NCI-H128 (cell line): Measurements from ENCODE around the gene PXYLP1.

Experiments used
- DNase-seq: peaks from one replicate; lab custom pipeline; 2025; ENCODE audit not compliant: unreplicated experiment; lab: John Stamatoyannopoulos, UW

The PXYLP1 gene

DNA sequence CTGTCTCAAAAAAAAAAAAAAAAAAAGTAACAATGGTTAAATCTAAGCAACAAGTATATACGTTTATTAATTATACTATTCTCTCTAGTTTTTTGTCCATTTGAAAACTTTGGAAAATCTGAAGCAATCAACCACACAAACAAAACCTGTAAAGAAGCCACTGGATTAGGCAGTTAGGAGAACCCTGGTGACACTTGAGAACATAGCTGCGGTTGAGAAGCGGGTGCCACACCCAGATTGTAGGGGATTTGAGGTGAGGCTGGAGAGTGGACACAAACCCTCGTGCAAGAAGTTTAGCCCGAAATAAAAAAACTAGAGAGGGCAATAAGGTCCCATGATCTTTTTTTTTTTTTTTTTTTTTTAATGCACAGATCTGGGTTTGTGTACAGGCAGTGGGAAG lies 110.8 kb downstream of the PXYLP1 start:
- DNase-seq: no peak

DNA sequence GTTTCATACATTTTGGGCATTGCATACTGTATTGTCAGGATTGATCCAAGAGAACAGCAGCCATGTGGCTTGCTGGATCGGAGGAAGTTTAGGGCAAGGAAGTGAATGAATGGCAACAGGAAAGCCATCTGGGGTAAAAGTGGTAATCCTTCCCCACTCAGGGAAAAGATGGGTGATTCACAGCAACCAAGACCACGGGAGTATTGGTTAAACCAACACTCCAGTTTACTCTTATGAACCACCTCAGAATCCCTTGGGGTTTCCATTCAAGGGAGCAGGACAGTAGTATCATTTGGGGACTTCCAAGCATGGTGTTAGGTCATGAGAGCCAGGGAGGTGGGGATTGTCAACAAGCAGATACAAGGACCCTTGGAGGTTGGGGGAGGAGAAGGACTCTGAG lies 111.5 kb downstream of the PXYLP1 start:
- DNase-seq: no peak

GRCh38 chr3:141343865-141344271 lies 112.2 kb downstream of the PXYLP1 start:
- no peak for DNase-seq
